ENCODE results near the gene RGS1.

The RGS1 gene

DNA sequence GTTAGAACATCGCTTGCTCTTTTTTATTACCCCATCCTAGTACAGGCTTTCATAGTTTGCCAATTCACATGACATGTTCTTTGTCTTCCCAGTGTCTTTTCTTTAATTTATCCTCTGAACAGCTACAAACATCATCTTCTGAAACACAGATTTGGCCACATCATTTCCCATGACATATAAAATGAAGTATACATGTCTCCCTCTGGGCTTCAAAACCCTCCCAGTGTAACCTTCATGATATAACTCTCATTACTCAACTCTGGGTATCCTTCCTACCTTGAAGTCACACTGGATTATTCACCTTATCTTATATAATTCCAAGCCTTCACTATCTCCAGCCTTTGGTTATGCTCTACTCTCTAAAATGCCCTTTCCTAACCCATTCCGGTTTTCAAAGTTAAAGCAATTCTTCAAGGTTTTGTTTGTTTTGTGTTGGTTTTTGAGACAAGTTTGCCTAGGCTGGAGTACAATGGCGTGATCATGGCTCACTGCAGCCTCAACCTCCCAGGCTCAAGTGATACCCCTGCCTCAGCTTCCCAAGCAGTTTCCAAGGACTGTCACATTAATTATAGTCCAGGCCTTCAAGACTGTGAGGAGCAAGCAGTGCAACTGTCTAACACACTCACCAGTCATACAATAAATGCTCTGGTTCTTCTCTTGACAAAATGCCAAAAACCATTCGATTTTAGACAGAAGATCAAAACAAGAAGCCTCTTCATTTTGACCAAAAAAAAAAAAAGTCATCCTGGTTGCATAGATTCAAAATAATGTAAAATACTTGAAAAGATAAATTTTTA lies 5.8 kb downstream of the RGS1 start:
- H3K4me3 ChIP-seq (ENCODE audit: low read length) = no peak overlapping the region
- no peak for DNase-seq (ENCODE audit: low read depth)
- TF ChIP-seq, protein P1, sequence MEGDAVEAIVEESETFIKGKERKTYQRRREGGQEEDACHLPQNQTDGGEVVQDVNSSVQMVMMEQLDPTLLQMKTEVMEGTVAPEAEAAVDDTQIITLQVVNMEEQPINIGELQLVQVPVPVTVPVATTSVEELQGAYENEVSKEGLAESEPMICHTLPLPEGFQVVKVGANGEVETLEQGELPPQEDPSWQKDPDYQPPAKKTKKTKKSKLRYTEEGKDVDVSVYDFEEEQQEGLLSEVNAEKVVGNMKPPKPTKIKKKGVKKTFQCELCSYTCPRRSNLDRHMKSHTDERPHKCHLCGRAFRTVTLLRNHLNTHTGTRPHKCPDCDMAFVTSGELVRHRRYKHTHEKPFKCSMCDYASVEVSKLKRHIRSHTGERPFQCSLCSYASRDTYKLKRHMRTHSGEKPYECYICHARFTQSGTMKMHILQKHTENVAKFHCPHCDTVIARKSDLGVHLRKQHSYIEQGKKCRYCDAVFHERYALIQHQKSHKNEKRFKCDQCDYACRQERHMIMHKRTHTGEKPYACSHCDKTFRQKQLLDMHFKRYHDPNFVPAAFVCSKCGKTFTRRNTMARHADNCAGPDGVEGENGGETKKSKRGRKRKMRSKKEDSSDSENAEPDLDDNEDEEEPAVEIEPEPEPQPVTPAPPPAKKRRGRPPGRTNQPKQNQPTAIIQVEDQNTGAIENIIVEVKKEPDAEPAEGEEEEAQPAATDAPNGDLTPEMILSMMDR (IDR thresholded peaks at IDR 0.05; ENCODE audit: insufficient read depth, low read depth, low read length, missing control alignments) = no peak

GRCh38 chr1:192584866-192585265 lies 9.3 kb downstream of the RGS1 start:
- TF ChIP-seq, protein P1 (IDR thresholded peaks at IDR 0.05; ENCODE audit: insufficient read depth, low read depth, low read length, missing control alignments) = no peak
- H3K4me3 ChIP-seq (ENCODE audit: low read length) = no peak overlapping the region
- no peak for DNase-seq (ENCODE audit: low read depth)

GRCh38 chr1:192587386-192588266 lies 12.1 kb downstream of the RGS1 start:
- peak; percentile 11 for DNase-seq (ENCODE audit: low read depth)
- TF ChIP-seq, protein P1 (IDR thresholded peaks at IDR 0.05; ENCODE audit: insufficient read depth, low read depth, low read length, missing control alignments) = no peak
- no peak overlapping the region for H3K4me3 ChIP-seq (ENCODE audit: low read length)

GRCh38 chr1:192588546-192588945 lies 13.0 kb downstream of the RGS1 start:
- H3K4me3 ChIP-seq (ENCODE audit: low read length) = no peak overlapping the region
- TF ChIP-seq, protein P1 (IDR thresholded peaks at IDR 0.05; ENCODE audit: insufficient read depth, low read depth, low read length, missing control alignments) = no peak
- no peak for DNase-seq (ENCODE audit: low read depth)

- DNase-seq (ENCODE audit: low read depth) = no peak
- H3K4me3 ChIP-seq (ENCODE audit: low read length) = no peak overlapping the region
- TF ChIP-seq, protein P1 (IDR thresholded peaks at IDR 0.05; ENCODE audit: insufficient read depth, low read depth, low read length, missing control alignments) = no peak
Observed at GRCh38 chr1:192589813-192590212, 14.2 kb downstream of the RGS1 start.

DNA sequence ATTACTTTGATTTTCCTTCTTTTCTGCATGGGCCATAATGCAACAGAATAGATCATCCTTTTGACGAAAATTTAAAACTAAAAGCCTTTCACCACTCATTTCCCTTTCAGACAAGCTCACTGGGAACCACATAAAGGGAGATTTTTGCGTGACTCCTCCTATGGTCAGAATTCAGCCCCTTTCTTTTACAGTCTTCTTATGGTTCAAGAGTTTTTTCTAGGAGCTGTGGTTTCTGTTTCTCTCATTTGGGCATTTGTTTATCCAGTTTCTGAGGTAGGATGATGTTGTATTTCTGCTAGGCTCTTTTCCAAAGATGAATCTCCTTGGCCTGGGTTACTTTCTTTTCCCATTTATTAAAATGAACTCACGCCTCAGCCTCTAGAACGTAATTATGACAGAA lies 16.9 kb downstream of the RGS1 start:
- no peak overlapping the region for H3K4me3 ChIP-seq (ENCODE audit: low read length)
- DNase-seq (ENCODE audit: low read depth) = no peak
- TF ChIP-seq, protein P1 (IDR thresholded peaks at IDR 0.05; ENCODE audit: insufficient read depth, low read depth, low read length, missing control alignments) = no peak

Measured in epithelial cell of esophagus (primary cell).